Hindlimb muscle (tissue), 1 donor: ENCODE measurements around the gene CUEDC1. TPM values are rescaled to one million over a fixed set of nuclear protein-coding genes. Genes with fewer than 3 reads are reported as not detected.

Source experiments
- DNase-seq: peaks from one replicate; pipeline ENCODE4 v3.0.0-alpha.2; 2013
- polyA plus RNA-seq: library from polyadenylated mRNA; unstranded; fragments of 120-200 nt; gene quantifications from one replicate; pipeline ENCODE4 v1.2.1, GENCODE V29; 2013; ENCODE audit not compliant: insufficient read length

CUEDC1 gene
- polyA plus RNA-seq, 1 donor = 54.0 TPM

DNA sequence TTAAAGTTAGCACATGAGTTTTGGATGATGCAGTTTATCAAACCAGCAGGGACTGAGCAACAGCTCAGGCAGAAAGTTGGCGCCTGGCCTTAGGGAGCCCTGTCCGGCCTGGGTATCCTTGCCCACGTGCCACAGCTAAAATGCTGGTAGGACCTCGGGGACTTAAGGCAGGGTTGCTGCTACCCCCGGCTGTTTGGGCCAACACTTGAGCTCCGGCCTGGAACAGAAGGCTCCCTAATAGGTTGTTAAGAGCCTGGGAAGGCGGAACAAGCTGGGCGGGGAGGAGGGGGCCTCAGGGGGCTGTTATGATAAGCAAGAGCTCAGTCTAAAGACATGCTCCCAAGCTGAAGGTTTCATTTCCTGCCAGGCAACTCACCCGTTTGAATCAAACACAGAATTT is 39.7 kb downstream of the CUEDC1 start:
- no peak for DNase-seq

DNA sequence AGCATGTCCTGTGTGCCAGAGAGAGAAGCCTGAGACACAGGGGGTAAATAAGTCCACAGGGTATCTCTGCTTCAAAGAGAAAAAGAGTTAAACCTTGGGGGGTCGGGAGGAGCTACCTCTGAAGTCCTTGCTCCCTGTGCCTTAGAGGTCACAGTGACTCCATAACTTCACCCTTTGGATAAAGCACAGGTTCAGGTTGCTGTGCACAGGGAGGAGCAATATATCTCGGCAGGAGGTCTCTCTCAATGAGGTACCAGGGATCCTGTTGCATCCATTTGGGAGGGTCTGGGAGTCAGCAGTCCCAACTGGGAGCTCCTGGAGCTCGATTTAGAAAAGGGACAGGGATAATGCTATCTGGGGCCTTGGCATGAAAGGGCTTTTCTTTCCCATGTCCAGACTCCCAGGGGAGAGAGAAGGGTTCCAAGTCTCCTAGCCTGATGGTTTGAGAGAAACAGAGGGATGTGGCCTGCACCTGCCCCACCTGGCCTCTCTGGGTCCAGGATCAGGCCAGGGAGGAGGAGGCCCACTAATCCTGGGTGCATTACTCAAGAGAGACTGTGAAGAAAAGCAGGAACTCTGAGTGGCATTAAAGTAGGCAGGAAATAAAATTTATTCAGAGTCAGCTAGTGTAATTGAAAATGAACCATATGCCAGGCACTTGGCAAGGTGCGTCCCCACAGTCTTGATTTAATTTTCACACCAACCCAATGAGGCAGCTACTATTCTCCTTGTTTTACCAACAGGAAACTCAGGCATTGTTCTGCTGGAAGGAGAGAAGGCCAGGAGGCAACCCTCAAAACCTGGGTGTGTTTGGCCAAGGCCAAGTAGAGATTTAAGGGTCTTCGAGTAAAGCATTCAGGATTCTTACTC is 40.7 kb downstream of the CUEDC1 start:
- no peak for DNase-seq

DNA sequence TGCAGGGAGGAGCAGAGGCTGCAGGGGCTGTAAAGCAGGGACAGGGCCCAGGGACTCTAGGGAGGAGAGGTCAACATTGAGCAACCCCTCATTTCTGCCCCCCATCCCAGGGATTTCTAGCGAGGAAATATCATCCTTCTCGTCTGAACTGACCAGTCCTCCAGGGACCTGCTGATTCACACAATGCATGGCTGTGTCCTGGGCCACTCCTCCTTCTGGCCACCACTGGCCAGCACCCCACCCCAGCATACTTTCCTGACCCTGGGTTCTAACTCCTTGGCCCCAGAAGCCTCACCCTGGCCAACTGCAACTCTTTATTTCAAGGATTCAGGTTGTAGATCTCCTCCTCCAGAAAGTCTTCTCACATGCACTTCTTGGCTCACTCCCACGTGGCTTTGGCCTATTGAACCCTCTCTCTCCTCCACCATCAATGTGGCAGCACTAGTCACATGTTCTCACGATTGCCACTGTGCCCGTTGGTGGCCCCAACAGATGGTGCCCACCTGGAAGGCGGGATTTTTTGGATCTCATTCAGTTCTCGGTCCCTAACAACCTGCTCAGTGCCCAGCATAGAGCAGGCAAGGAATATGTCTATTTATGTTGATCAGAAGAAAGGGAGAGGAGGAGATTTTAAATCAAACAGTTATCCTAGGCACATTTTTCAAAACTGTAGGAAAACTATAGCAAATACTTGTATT is 41.5 kb downstream of the CUEDC1 start:
- DNase-seq = no peak

DNA sequence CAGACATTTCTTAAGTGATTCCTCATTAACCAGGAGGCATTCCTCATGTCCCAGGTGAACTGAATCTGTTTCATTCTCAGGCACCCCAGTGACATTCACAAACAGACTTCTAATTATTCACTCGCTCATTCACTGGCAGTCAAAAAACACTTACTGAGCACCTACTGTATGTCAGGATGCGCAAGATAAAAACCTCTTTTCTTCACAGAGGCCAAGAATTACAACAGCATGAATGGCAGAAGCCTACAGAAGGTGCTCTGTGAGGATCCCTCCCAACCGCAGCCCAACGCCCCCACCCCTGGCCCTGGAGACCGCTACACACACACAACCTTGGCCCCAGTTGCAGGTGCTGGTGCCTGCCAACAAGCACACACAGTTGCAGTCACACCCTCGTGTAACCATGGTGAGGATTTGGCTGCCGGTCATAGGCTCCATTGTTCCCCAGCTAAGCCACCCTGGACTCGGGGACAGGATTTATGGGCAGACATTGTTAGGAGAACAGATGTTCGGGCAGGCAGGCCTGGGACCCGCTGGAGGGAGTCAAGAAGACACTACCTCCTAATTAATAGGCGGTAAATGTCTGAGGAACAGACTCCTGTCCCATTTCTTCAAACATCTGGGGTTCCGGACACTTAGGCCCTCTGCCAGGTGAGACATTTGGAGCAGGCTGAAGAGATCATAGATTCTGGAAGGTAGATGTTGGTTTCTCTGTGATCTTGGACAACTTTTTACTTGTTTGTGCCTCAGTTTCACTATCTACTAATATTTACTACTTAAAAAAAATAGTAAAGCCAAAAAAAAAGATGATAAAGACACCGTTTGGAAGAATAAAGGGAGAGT is 43.2 kb downstream of the CUEDC1 start:
- DNase-seq = peak; percentile 86

DNA sequence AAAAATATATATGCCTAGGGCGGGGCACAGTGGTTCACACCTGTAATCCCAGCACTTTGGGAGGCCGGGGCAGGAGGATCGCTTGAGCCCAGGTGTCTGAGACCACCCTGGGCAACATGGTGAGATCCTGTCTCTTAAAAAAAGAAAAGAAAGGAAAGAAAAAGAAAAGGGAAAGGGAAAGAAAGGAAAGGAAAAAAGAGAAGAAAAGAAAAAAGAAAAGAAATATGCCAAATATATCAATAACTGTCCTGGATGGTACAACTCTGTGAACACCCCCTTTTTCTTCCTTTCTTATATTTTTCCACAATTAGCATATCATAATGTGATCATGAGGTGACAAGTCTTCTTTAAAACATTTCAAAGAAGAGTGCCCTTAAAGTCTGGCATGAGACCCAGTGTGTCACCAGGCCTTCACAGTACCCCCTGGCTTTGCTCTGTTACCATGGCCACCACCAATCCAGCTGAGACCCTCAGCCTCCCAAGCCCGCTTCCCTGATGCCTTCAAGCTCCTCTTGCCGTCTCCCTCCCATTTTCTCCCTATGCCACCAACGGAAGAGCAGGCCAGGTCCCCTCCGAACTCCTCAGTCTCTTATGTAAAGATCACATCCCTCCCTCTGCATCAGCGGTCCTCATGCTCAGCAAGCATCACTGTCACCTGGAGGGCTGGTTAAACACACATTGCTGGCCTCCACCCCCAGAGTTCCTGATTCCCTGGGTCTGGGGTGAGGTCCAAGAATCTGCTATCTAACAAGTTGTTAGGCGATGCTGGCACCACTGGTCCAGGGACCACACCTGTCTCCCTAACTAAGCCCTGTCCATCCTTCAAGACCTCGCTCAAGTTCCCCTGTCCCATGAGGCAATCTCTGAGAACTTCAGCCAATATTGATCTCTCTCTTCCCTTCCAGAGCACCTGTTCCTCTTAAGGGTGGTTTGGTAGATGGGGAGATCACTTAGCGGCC is 44.5 kb downstream of the CUEDC1 start:
- DNase-seq = no peak

DNA sequence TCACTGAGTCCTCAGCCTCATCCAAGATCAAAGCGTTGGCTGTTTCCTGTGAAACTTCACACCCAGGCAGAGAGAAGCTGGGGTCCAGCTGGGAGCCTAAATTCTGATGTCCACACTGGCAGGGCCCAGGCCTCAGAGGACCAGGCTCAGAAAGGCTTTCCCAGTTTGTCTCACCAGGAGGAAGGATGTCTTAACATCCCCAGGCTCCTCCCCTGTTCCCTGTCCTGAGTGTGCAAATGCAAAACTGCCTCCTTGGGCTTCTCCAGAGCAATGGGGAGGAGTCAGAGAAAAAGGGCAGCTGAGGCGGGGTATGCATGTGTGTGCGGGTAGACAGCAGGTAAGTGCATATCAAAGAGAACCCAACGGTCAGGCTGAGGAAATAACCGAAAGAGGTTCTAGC is 45.7 kb downstream of the CUEDC1 start:
- DNase-seq = no peak

DNA sequence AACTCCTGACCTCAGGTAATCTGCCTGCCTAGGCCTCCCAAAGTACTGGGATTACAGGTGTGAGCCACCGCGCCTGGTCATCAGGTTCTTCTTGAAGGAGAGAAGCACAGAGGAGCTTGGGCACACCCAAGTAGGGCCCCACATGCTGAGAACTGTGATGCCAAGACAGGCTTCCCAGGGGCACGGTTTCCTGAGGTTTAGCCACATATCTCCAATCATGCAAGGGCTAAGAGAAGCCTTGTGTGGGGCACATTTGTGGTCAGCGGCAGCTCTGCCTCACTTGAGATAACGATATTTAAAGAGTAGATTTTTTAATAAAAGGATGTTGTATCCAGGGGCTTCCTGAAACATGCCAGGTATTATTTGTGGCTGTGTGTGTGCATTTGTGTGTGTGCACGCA is 46.9 kb downstream of the CUEDC1 start:
- no peak for DNase-seq

DNA sequence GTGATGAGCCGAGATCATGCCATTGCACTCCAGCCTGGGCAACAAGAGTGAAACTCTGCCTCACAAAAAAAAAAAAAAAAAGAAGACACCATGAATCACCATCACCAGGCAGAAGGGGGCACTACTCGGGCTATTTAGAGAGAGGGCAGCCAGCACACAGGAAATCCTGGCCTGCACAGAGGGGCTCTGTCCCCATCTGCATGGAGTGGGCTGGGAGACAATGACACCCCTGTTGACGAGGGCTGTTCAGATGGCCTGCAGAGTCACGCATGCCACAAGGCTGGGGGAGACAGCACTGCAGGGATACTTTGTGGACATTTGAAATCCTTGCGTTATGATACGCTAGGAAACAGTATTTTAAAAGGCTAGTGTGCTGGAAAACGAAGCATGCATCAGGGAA is 48.3 kb downstream of the CUEDC1 start:
- no peak for DNase-seq

DNA sequence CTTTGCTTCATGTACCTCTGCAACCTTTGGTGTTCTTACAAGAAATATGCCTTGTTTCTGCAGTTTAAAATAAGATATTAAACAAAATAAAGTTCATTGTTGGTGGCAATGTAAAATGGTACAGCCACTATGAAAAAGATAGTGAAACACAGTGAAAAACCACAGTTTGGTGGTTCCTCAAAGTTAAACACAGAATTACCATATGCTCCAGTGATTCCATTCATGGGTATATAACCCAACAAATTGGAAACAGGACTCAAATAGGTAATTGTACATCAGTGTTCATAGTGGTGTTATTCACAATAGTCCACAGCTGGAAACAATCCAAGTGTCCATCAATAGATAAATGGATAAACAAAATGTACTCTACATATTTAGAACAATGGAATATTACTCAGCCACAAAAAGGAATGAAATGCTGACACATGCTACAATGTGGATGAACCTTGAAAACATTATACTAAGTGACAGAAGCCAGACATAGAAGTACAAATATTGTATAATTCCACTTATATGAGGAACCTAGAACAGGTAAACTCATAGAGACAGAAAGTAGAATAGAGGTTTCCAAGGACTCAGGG is 49.2 kb downstream of the CUEDC1 start:
- no peak for DNase-seq

DNA sequence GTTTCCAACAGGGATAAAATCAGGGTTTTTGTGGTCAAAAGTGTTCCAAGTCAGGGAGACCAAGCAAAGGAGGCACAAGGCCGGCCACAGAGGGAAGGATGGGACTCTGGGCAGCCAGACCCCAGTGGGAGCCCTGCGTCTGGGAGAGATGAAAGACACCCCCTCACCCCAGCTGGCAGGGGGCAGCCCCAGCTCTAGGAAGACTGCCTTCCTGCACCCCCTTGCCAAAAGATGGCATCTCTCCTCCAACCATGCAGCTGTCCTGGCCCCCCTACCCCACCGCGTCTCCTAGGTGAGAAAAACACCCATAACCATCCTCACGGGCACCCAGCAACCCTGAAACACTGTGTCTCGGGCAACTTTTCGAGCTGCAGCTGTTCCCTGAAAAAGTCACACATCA is 51.3 kb downstream of the CUEDC1 start:
- no peak for DNase-seq

DNA sequence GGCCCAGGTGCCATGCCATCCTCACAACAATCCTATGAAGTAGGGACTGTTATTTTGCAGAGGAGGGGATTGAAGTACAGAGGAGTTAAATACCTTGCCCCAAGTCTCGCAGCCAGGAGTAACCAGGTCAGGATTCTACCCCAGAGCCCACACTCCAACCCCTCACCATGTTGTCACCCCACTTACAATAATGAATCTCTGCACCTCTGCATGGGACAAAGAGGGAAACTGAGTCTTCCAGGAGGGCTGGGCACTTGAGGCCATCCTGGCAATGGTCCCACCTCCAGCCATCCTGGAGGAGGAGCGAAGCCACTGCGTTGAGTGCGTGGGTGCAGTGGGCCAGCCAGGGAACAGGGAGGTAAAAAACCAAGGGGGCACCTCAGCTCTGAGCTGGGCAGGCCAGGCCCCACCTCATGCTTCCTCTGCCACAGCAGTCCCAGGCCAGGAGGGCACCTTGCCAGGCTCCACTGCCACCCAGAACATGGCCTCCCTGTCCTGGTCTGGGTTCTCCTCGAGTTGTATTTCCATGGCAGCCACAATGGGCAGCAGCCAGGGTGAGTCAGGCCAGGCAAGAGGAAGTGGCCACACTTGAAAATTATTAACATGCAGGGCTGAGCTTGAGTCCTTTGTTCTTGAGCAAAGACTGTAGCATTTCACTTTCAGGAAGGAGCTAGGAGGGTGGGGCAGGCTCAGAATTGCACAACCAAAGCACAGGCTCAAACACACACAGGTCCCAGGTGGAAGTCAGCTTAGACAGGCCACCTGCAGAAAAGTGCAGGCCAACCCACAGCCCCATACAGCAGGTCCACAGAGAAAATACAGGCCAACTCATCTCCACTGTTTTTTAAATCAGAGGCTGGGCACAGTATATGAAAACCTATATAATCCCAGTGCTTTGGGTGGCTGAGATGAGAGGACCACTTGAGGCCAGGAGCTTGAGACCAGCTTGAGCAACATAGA is 52.1 kb downstream of the CUEDC1 start:
- DNase-seq = no peak

DNA sequence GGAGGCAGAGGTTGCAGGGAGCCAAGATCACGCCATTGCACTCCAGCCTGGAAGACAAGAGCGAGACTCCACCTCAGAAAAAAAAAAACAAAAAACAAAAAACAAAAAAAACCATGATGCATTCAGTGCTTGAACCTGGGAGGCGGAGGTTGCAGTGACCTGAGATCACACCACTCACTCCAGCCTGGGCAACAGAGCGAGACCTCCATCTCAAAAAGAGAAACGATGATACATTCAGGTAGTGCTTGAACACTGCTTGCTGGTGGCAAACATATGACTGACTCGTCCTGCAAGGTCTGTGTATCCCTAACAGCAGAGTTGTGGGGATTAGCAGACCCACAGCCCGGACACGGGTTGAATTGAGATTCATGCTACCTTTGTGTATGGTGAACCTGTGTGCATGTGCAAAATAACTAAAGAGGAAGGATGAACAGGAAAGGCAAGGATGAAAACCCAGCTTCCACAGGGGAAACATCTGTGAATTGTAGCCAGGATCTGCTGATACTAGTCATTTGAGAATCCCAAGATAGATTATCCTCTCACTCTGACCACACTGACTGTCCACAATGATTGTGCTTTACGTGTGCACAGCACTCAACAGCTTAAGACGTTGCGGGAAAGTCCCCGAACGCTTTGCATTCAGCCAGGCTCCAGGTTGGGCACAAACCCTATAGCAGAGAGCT is 53.0 kb downstream of the CUEDC1 start:
- DNase-seq = no peak

DNA sequence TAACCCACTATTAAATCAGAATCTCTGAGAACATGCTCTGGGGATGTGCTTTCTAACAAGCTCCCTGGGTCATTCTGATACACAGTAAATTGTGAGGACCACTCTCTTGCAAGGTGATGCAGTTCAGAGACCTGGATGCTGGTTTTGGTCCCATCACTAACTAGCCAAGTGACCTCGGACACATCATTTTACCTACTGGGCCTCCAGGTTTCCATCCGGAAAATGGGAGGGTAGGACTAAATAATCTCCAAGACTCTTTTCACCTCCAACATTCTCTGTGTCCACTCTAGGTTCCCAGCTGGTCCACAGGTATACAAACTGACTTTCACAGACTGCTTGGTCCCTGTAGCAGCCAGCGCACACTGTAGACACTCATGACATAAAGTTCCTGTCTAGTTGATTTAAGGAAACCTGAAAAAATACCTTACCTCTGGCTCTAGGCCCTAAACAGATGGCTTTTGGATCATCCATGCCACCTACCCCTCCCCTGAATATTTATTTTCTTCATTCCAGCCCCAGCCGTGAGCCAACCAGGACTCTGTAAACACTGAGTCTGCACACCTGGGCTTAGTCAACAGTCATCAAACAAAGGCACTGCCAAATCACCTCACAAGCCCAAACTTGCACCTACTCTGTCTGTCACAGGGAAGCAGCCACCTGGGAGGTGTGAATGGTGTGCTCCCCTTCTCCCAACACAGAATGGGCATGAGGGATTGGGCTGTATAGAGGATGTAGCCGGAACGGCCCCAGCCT is 54.0 kb downstream of the CUEDC1 start:
- no peak for DNase-seq

DNA sequence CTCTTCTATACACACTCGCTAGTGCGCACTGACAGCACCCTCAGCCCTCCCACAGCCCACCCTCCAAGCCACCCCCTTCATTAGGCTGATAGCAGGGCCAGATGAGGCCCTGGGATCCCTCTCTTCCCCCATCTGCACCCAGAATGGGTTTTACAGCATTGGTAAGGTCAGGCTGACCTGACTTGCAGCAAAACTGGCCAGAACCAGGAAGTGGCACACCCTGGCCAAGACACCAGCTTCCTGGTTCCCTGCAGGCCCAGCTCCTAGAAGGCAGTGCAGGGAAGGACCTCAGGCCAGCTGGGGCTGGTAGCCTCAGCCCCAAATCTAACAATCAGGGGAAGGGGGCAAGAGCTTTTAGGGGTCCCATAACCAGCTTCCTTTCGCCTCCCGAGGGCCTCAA is 55.4 kb downstream of the CUEDC1 start:
- no peak for DNase-seq

DNA sequence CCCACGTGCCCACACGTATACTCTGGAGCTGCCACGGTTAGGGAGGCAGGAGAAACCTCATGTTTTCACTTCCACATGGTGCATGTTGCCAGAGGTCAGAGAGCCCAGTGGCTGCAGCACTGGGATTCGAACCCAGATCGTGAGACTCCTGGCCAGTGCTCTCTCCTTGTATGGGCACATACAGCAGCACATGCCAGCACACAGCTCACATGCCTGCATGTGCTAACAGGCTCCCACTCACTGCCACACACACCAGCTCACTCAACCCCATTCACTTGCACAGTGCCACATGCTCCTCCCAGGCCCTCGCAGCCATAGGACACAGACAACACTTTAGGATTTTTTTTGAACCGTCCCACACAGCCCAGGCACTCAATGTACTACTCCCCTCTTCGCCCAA is 55.8 kb downstream of the CUEDC1 start:
- no peak for DNase-seq

DNA sequence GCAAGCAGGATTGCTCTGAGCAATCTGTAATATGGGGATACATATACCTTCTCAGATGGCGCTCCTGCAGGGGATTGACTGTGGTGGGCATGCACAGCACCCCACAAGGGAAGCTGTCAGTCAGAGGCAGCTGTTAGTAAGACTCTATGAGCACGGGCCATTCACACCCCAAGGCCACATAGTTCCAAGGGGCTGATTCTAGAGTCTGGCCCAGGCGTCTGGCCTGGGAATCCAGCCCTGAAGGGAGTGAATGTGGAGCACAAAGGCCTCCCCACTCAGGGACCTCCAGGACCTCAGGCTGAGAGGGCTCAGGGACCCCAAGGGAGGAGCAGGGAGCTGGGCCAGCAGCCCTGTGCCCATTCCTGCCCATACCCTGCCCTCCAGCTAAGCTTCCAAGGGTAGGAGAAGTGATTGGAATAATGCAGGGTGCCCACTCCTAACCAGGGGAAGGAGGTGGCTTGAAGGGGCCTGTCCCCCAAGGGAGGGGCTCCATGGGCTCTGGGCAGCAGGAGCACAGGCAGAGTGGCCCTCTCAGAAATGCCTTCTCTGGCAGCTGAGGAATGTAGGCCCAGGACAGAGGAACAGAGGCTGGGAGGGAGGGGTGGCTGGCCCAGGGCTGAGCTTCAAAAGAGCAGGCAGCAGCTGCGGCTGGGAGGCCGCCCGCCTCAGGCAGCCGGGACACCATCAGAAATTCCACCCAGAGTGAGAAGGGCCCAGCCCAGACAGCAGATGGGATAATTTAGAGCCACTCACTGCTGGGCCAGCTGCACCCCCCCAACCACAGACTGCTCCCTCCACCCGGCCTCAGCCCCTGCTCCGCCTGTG is 56.5 kb downstream of the CUEDC1 start:
- peak; percentile 83 for DNase-seq

DNA sequence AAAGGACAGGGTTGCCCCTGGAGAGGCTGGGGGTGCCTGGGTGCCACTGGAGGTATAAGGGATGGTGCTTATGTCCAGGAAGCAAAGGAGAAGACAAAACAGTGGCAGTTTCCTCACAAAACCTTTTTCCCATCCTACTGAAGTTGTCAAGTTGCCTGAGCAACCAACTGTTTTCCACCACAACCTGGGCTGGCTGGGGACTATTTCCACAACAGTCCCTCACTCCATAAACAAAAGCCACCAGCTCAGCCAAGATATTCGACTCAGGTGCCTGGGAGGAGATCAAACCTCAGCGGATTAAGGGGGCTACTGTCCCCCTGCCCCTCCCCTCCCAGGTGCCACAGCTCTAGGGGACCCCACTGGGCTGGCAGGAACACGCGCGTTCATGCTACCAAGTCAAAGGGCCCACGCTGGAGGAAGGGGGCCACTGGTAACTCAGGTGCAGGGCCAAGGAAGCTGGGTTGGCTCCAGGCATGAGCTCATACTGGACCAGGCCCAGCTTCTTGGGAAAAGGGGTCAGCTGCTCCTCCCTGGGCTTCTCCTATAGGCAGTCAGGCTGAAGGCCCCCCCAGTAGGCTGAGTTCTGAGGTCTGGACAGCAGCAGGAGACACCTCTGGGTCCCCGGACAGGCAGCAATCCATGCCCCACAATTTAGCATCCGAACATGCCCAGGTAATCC is 59.7 kb downstream of the CUEDC1 start:
- peak; percentile 81 for DNase-seq
